Endothelial cell of umbilical vein (primary cell): ENCODE data around the gene SLC6A20. TPM values are rescaled to one million over a fixed set of nuclear protein-coding genes. Genes with fewer than 3 reads are reported as not detected.

ENCODE experiments used
- BruUV-seq: library from RNA; stranded (reverse); fragments of 400-500 nt; replicated peaks from 2 replicates; lab custom pipeline; 2021; lab: Mats Ljungman, UMichigan
- CTCF ChIA-PET: fragments of 300-600, 350-600 bp; sonication (Branson Sonifier 250); formaldehyde crosslinking; loops from one replicate; lab custom pipeline; 2021; ENCODE audit warnings: antibody characterized with exemption, inconsistent platforms; lab: Charles Lee
- POLR2A ChIA-PET: fragments of 300-600, 350-600 bp; sonication (Branson Sonifier 250); formaldehyde crosslinking; loops from one replicate; lab custom pipeline; 2021; ENCODE audit warnings: antibody characterized with exemption, inconsistent platforms; lab: Charles Lee
- DNase-seq: peaks from one replicate; pipeline ENCODE4 v3.0.0-alpha.2; 2011; ENCODE audit warnings: low read depth, low spot score
- FAIRE-seq: peaks from 2 replicates; lab custom pipeline; 2011; peaks lifted over from hg19 to GRCh38; lab: Jason Lieb, UNC
- H2AFZ ChIP-seq: 2 replicates; pipeline ENCODE4 v1.6.0; 2012; ENCODE audit warnings: low read depth, low read length, control low read depth, inconsistent platforms
- H3K27ac ChIP-seq: 2 replicates; pipeline ENCODE4 v1.5.1; 2011; ENCODE audit warnings: low read depth, mild to moderate bottlenecking, control low read depth, low read length, moderate library complexity; ENCODE audit not compliant: insufficient read depth
- H3K27me3 ChIP-seq, 2 experiments: 2 replicates each; pipeline versions ENCODE4 v1.6.0 to v1.6.1; 2011; ENCODE audit warnings: low read length in 2 of 2, mixed read lengths in 1 of 2; ENCODE audit not compliant: control insufficient read depth in 2 of 2, insufficient read depth in 2 of 2
- H3K36me3 ChIP-seq, 2 experiments: 2 replicates in 1 of 2; 3 replicates in 1 of 2; pipeline ENCODE4 v1.5.1; 2011; ENCODE audit warnings: low read length in 2 of 2, mild to moderate bottlenecking in 1 of 2, moderate library complexity in 1 of 2; ENCODE audit not compliant: control insufficient read depth in 2 of 2, insufficient read depth in 2 of 2; ENCODE audit errors: extremely low read depth in 1 of 2
- H3K4me1 ChIP-seq: 3 replicates; pipeline ENCODE4 v1.5.1; 2011; ENCODE audit warnings: mild to moderate bottlenecking, low read length; ENCODE audit not compliant: control insufficient read depth, insufficient read depth; ENCODE audit errors: extremely low read depth
- H3K4me2 ChIP-seq: 2 replicates; pipeline ENCODE4 v1.6.1; 2011; ENCODE audit warnings: low read length, control low read depth, mixed read lengths; ENCODE audit not compliant: insufficient read depth
- H3K4me3 ChIP-seq, 3 experiments: fragments of 200-600 bp in 1 of 3; sonication (generic), shearing (Covaris generic) in 1 of 3; replicated peaks in 1 of 3; 2 replicates each; pipeline ENCODE4 v1.5.1; 2011 to 2016; ENCODE audit warnings: control low read depth in 3 of 3, low read length in 3 of 3, mild to moderate bottlenecking in 2 of 3, inconsistent platforms in 1 of 3, low read depth in 1 of 3, moderate library complexity in 1 of 3; ENCODE audit not compliant: insufficient read depth in 1 of 3
- H3K79me2 ChIP-seq: 2 replicates; pipeline ENCODE4 v1.6.0; 2012; ENCODE audit warnings: low read length, inconsistent platforms; ENCODE audit not compliant: control insufficient read depth, insufficient read depth
- H3K9ac ChIP-seq: replicated peaks from 2 replicates; pipeline ENCODE3; 2011; ENCODE audit warnings: low read length, control low read depth; ENCODE audit not compliant: insufficient read depth; ENCODE audit errors: extremely low read depth
- H3K9me1 ChIP-seq: replicated peaks from 3 replicates; pipeline ENCODE4 v1.6.0; 2011; ENCODE audit warnings: mild to moderate bottlenecking, low read length; ENCODE audit not compliant: control insufficient read depth, insufficient read depth; ENCODE audit errors: extremely low read depth
- H3K9me3 ChIP-seq: replicated peaks from 2 replicates; pipeline ENCODE4 v1.5.1; 2012; ENCODE audit warnings: low read length, inconsistent platforms; ENCODE audit not compliant: control insufficient read depth, insufficient read depth
- H4K20me1 ChIP-seq: replicated peaks from 2 replicates; pipeline ENCODE3; 2011; ENCODE audit warnings: mild to moderate bottlenecking, low read length; ENCODE audit not compliant: control insufficient read depth, insufficient read depth; ENCODE audit errors: extremely low read depth
- CTCF ChIP-seq, 2 donors: IDR thresholded peaks; 1 replicate in 1 of 2; 2 replicates in 1 of 2; pipeline ENCODE4 v1.5.1; 2011; ENCODE audit warnings: low read length in 2 of 2, mild to moderate bottlenecking in 2 of 2, moderate library complexity in 2 of 2, control low read depth in 1 of 2, inconsistent platforms in 1 of 2, low read depth in 1 of 2; ENCODE audit not compliant: insufficient read depth in 1 of 2; ENCODE audit errors: extremely low read depth in 1 of 2
- EZH2 ChIP-seq: IDR thresholded peaks from 2 replicates; pipeline ENCODE4 v1.6.1; 2012; ENCODE audit warnings: borderline replicate concordance, low read depth, mild to moderate bottlenecking, moderate library complexity, low read length, inconsistent platforms; ENCODE audit not compliant: severe bottlenecking
- FOS ChIP-seq: IDR thresholded peaks from 2 replicates; pipeline ENCODE4 v1.6.1; 2011; ENCODE audit warnings: mild to moderate bottlenecking, low read length, moderate library complexity, borderline replicate concordance; ENCODE audit not compliant: insufficient read depth
- GATA2 ChIP-seq: IDR thresholded peaks from 2 replicates; pipeline ENCODE4 v1.7.0; 2011; ENCODE audit warnings: low read depth, mild to moderate bottlenecking, moderate library complexity, mixed read lengths, low read length; ENCODE audit not compliant: insufficient read length, insufficient read depth
- JUN ChIP-seq: IDR thresholded peaks from 2 replicates; pipeline ENCODE4 v1.6.1; 2011; ENCODE audit warnings: borderline replicate concordance, low read depth; ENCODE audit not compliant: insufficient read length, insufficient read depth
- MAX ChIP-seq: IDR thresholded peaks from 2 replicates; pipeline ENCODE4 v1.6.1; 2011; ENCODE audit not compliant: insufficient read depth, insufficient read length
- MYC ChIP-seq: IDR thresholded peaks from one replicate; pipeline ENCODE4 v1.6.1; 2011; ENCODE audit warnings: mild to moderate bottlenecking, low read depth, low read length
- POLR2A ChIP-seq: IDR thresholded peaks from 2 replicates; pipeline ENCODE4 v1.6.1; 2012; ENCODE audit warnings: low read depth, mild to moderate bottlenecking, control low read depth, low read length
- POLR2AphosphoS5 ChIP-seq: IDR thresholded peaks from 2 replicates; pipeline ENCODE4 v1.6.1; 2012; ENCODE audit warnings: low read depth, mild to moderate bottlenecking, control low read depth, low read length, moderate library complexity; ENCODE audit not compliant: insufficient read depth
- dilution Hi-C: fragments of 300-500 bp; cut with MboI; formaldehyde crosslinking; loops from one replicate; pipeline ENCODE4 v1.15.0; 2019; ENCODE audit warnings: low sequenced_read_pairs; ENCODE audit not compliant: extremely low pct_ligation_motif_present
- intact Hi-C: fragments of 100-400 bp; cut with micrococcal nuclease; formaldehyde crosslinking; loops from one replicate; pipeline ENCODE4 v1.10.0; 2022
- polyA plus RNA-seq, 4 experiments: library from polyadenylated mRNA; depleted of rRNA in 3 of 4; stranded (reverse) in 3 of 4; unstranded in 1 of 4; fragments of >200 nt; gene quantifications; 2 replicates each; pipeline versions ENCODE4 v1.2.1 to v1.2.3, GENCODE V29; 2011 to 2012; ENCODE audit warnings: missing spikeins in 1 of 4
- total RNA-seq: library from RNA; stranded (reverse); gene quantifications from 2 replicates; pipeline ENCODE4 v1.2.3, GENCODE V29; 2021

SLC6A20 gene
- total and polyA plus RNA-seq, 2 donors (not counting 3 experiments of a cell fraction or from before 2014, with no cell fraction given), result not detected

GRCh38 chr3:45729614-45730013, 66.7 kb downstream of the SLC6A20 start:
- DNase-seq (no peak), FAIRE-seq (no peak)
- H4K20me1 ChIP-seq, result no peaks in the 10 kb centered on the region
- no peaks in the 10 kb centered on the region for H3K4me1 ChIP-seq
- dilution Hi-C loops (no loop called here), intact Hi-C loops (no loop called here)
- peaks cover 4 to 12% of the 10 kb centered on the region in 2 experiments for H3K36me3 ChIP-seq
- CTCF ChIA-PET, result interaction anchor here (1.1 kb wide), 1 partner anchor 16 kb away, joined by 5 read pairs; no protein-coding TSS in a partner anchor
- H3K27me3 ChIP-seq, result no peaks in the 10 kb centered on the region
- H3K9me3 ChIP-seq, result no peaks in the 10 kb centered on the region
- no peak overlapping the region for H3K27ac ChIP-seq
- H2AFZ ChIP-seq, result no peak overlapping the region
- no TSS peak for BruUV-seq
- H3K4me3 ChIP-seq, result no peak overlapping the region
- no peaks in the 10 kb centered on the region for H3K9me1 ChIP-seq
- POLR2A ChIA-PET, result no interaction called here
- no peak overlapping the region for H3K4me2 ChIP-seq
- no peak for TF ChIP-seq EZH2
- no peak for TF ChIP-seq POLR2AphosphoS5
- no peak for TF ChIP-seq POLR2A
- no peak for TF ChIP-seq MAX
- TF ChIP-seq JUN, result no peak
- no peak for TF ChIP-seq CTCF (IDR thresholded peaks at IDR 0.05; ENCODE audit: extremely low read depth in 1 of 2, insufficient read depth in 1 of 2, low read depth in 1 of 2, low read length in 2 of 2)
- TF ChIP-seq FOS, result no peak
- no peak for TF ChIP-seq GATA2
- no peak for TF ChIP-seq MYC
- H3K9ac ChIP-seq, result no peak overlapping the region
- H3K79me2 ChIP-seq, result no peaks in the 10 kb centered on the region
